ENCODE measurements around the gene PREB.
"Not testable (repeated sequence)": the region's sequence is repeated elsewhere in the genome, so short reads cannot be mapped to it uniquely, and the experiment has no call there.

Gene PREB, protein sequence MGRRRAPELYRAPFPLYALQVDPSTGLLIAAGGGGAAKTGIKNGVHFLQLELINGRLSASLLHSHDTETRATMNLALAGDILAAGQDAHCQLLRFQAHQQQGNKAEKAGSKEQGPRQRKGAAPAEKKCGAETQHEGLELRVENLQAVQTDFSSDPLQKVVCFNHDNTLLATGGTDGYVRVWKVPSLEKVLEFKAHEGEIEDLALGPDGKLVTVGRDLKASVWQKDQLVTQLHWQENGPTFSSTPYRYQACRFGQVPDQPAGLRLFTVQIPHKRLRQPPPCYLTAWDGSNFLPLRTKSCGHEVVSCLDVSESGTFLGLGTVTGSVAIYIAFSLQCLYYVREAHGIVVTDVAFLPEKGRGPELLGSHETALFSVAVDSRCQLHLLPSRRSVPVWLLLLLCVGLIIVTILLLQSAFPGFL

DNA sequence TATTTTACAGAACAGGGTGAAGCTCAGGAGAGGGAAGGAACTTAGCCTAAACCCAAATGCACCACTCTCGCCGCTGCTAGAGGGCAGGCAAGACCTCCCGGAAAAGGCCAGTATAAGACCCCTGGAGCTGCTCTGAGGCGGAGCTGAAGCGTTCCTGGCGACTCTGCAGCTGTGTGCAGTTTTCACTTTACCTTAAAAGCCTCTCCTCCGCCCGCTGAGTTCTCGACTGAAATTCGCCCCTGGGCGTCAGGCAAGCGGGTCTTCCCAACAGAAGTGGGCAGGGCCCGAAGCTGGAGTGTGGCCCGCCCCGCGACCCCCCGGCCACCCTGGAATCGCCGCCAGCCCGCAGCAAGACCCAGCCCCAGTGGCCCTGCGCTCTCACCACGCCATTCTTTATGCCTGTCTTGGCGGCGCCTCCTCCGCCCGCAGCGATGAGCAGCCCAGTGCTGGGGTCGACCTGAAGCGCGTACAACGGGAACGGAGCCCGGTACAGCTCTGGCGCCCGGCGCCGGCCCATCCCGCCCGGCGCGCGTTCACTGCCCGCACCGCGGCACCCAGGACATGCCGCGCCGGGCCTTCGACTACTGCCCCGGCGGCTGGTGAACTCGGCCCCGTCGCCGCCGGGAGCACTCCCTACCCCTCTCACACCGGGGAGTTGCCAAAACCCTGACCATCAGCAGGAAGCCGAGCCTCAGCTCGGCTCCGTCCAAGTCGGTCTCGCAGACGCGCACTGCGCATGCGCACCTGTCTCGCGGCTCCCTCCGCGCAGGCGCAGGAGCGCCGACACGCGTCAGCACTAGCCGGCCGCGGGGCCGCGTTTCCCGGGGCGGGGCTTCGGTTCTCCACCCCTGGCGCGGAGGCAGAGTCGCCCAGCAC, at the start of gene PREB:
PREB (minus strand) TSS at position 732 of the 876 bp plus-strand sequence; CDS start at position 517, 215 bp downstream.
- DNase-seq (ENCODE audit: low read depth), result peak; percentile 68

DNA sequence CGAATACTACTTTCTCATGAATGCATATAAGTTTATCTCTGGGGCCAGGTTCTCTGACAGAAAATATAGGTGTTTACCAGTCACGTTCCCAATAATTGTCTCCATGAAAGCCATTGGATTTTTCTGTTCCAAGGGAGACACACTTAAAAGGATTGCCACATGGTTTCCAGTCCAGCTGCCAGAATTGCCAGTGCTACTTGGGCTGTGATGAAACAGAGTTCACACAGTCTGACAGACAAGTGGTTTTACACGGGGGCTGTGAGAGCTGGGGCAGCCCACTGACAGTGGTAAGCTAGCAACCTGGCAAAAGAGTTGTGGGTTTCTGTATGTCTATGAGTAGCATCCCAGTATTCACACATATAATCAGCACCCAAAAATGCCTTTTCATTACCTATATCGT, 49.7 kb upstream of the PREB start:
- no peak for DNase-seq (ENCODE audit: low read depth)

DNA sequence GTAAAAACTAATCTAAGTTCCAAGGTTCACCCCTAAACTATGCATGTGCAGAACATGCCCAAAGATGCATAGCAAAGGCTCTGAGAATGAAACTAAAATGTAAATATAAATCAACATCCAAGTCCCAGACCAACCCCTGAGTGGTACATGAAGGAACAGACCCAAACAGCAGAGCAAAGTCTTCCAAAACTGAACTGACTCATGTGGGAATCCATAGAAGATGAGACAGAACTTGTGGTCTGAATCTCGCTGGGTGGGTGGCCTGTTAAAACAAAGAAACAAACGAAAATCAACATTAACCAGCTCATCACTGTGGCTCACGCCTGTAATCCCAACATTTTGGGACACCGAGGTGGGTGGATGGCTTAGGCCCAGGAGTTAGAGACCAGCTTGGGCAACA, 47.9 kb upstream of the PREB start:
- DNase-seq (ENCODE audit: low read depth), result no peak

DNA sequence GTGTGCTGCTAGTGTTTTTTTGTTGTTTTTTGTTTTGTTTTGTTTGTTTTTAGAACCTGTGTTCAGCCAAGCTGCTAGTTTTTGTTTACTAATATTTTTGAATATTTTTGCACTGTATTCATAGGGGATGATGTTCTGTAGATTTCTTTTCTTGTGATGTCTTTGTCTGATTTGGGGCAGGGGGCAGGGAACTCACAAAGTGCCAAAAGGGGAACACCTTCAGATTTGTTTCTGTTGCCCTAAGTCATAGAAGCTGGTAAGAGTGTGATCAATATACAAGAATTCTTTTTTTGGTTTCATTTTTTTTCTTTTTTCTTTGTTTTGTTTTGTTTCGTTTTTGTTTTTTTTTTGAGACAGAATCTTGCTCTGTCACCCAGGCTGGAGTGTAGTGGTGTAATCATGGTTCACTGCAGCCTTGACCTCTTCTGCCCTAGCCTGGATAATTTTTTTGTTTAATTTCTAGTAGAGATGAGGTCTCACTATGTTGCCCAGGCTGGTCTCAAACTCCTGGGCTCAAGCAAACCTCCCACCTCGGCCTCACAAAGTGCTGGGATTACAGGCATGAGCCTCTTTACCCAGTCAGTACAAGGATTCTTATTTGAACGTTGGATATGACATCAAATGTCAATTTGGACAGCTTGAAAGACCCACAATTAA, 45.0 kb upstream of the PREB start:
- DNase-seq (ENCODE audit: low read depth), result no peak

DNA sequence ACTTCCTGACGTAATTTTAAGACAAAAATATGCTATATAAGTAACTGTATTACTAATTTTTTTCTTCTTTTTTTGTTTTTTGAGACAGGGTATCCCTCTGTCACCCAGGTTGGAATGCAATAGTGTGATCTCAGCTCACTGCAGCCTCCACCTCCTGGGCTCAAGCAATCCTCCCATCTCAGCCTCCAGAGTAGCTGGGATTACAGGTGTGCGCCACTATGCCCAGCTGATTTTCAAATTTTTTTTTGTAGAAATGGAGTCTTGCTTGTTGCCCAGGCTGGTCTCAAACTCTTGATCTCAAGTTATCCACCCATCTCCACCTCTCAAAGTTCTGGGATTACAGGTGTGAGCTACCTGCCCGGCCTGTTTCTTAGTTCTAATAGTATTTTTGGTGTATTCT, 44.0 kb upstream of the PREB start:
- no peak for DNase-seq (ENCODE audit: low read depth)

DNA sequence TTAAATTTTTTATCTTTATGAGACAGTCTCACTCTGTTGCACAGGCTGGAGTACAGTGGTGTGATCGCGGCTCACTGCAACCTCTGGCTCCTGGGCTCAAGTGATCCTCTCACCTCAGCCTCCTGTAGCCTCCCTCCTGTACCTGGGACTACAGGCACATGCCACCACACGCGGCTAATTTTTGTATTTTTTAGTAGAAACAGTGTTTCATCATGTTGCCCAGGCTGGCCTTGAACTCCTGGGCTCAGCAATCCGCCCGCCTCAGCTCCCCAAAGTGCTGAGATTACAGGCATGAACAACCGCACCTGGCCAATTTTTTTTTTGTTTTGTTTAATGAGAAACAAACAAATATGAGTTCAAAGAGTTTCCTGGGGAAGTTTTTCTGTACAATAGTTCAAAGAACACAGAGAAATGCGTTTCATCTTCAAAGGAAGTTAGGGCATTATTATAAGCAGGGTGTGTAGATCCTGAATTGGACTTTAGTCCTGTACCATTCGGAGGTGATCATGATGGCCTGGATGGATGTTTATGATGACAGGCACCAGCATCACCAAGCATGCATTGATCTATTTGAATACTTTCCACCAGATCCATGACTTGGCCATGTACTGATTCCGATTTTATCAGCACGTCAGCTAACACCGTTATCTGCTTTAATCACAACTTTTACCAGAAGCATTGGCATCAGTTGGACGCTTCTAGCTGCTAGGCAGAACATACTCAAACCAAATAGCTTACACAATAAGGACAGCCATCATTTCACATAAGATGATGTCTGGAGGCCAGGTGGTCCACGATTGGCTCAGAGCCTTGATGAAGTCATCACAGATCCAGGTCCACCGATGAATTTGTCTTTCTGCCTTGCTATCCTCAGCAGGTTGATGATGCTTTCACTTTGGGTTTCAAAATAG, 43.3 kb upstream of the PREB start:
- DNase-seq (ENCODE audit: low read depth), result no peak

DNA sequence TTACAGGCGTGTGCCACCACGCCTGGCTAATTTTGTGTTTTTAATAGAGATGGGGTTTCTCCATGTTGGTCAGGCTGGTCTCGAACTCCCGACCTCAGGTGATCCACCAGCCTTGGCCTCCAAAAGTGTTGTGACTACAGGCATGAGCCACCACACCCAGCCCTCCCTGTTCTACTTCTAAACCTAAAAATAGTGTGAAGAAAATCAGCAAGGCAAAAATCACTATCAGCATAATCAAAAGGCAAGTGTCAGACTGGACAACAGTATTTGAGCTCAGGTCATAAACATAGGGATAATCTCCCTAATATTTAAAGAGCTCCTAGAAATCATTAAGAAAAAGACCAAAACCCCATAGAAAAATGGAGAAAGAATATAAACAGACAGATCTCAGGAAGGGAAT, 41.3 kb upstream of the PREB start:
- DNase-seq (ENCODE audit: low read depth), result not testable (repeated sequence)

DNA sequence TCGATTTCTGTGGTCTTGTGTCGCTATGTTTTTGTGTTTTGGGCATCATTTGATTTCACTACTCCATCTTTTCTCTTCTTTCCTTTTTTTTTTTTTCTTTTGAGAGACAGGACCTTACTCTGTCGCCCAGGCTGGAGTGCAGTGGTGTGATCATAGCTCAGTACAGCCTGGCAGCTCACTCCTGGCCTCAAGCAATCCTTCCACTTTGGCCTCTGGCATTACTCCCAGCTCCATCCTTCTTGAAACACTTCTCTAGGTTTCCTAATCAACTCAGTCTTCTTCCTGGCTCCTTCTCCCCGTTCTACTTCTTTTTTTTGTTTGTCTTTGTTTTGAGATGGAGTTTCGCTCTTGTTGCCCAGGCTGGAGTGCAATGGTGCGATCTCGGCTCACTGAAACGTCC, 40.9 kb upstream of the PREB start:
- no peak for DNase-seq (ENCODE audit: low read depth)

DNA sequence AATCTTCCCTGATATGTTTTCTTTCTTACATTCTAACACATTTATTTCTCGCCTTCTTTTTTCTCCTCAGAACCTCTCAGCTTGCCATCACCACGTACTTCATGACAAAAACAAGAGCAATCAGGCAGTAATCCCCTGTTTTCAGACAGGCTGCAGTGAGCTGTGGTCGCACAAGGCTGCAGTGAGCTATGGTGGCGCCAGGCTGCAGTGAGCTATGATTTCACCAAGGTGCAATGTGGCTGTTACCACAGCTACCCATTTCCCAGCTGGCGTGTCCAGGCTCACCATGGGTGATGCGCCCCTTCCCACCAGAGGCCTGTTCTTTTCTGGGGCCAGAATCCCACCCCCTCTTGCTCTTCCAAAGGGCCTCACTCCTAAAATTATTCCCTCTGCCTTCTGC, 40.2 kb upstream of the PREB start:
- no peak for DNase-seq (ENCODE audit: low read depth)

DNA sequence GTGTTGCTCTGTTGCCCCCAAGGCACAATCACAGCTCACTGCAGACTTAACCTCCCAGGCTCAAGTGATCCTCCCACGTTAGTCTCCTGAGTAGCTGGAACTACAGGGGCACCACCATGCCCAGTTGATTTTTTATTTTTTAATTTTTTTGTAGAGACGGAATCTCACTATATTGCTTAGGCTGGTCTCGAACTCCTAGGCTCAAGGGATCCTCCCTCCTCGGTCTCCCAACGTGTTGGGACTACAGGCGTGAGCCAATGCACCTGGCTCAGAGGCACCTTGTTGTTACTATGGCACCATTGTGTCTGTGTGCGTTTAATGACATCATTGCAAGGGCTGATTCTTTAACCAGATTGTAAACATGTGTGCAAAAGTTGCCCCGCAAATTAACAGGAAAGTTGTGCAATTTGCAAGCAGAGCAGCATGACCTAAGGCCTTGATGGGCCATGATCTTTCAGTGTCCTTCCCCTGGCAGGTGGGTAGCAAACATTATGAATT, 37.0 kb upstream of the PREB start:
- DNase-seq (ENCODE audit: low read depth), result no peak

DNA sequence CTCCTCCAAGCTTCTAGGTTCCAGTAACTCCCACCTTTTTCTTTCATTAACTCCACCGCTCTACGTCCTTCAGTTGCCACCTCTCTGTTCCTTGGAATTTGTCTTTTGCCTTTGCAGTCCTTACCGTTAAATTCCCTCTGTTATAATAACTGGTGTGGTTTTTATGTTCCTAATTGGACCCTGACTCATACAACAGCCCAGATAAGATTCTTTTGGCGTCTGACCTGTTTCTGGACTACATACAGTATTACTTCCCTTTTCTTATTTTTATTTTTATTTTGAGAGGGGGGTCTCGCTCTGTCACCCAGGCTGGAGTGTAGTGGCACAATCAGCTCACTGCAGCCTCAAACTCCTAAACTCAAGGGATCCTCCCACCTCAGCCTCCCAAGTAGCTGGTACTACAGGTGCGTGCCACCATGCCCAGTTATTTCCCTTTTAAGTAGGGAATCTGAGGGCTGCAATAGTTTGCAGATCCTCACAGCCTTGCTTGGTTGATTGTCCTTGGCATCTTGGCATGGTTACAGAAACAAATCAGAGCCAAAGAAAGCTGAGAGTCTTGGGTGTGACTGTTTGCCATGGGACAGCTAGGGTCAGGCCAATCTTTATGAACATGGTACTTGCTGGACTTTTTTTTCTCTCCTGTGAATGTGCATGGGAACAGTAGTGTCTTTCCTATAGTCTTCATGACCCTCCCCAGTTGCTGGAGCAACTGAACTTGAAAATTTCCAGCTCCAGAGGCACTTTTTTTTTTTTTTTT, 36.3 kb upstream of the PREB start:
- no peak for DNase-seq (ENCODE audit: low read depth)

DNA sequence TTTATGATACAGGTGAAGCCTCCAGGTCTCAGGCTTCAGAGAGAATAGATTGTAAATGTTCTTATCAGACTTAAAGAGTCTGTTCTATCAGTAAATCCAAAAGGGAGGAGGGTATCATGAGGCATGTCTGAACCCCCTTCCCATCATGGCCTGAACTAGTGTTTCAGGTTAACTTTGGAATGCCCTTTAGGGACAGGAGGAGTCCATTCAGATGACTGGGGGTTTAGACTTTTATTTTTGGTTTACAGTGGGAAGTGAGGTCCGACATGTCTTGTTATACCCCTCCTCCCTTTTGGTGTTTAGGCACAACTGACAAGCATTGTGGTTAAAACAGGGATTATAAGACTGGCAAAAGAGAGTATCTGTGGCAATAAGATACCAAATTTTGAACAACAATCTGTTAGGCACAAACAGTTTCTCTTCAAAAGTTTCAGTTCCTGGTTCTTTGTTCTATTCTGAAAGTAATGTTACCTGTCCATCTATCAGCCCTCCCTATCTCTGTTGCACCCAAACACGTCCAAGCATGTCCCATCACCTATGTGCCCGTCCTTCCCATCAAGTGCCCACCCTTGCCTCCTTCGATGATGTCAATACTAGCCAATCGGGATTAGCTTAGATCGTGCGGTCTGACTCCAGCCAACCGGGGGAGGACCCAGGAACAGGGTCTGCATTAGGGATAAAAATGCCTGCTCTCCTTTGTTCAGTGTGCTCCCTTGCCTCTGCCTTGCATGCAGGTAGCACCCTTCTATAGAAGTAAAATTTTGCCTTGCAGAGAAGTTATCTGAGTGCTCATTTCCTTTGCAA, 30.7 kb upstream of the PREB start:
- DNase-seq (ENCODE audit: low read depth), result no peak

DNA sequence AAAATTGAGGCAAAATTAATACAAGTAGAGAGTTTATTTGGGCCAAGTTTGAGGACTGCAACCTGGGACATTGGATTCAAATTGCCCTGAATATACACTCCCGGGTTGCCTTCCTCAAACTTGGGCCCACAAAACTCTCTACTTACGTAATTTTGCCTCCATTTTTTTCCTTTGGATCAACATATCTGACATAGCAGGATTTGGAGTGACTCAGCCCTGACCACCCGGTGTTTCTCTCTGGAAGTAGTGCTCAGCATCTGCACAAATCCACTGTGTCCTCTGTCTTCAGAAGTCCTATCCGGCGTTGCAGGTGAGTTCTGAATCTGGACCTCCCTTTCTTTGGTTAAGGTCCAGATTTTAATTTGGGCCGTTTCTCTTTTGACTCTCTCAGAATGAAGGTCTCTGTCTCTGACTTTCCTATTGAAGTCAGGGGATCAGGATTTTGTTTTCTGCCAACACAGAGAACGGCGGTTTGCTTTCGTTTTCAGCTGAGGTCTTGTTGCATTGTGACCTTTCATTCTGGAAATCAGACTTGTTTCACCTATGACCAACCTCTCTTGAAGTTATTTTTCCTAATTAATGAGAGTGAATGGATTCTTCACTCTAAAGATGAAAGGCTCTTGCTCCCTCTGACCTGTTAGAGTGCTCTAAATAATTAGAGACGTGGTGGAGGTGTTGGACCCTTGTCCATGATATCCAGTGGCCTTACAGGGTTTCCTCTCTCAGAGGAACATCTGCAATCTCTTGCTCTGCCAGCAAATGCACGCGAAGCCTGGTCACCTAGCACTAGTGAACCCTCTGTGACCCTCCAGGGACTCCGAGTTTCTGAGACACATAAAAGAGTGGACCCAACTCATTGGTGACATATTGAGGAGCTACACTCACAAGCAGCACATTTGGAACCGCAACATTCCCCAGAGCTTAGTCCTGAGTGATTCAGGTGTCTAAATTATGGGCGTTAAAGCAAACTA, 28.0 kb upstream of the PREB start:
- no peak for DNase-seq (ENCODE audit: low read depth)

DNA sequence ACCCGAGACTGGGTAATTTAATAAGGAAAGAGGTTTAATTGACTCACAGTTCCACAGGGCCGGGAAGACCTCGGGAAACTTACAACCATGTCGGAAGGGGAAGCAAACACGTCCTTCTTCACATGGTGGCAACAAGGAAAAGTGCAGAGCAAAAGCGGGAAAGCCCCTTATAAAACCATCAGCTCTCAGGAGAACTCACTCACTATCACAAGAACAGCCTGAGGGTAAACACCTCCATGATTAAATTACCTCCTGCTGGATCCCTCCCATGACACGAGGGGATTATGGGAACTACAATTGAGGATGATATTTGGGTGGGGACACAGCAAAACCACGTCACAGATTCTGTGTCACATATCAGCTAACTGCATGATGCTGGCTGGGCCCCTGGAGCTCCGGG, 25.8 kb upstream of the PREB start:
- DNase-seq (ENCODE audit: low read depth), result no peak

DNA sequence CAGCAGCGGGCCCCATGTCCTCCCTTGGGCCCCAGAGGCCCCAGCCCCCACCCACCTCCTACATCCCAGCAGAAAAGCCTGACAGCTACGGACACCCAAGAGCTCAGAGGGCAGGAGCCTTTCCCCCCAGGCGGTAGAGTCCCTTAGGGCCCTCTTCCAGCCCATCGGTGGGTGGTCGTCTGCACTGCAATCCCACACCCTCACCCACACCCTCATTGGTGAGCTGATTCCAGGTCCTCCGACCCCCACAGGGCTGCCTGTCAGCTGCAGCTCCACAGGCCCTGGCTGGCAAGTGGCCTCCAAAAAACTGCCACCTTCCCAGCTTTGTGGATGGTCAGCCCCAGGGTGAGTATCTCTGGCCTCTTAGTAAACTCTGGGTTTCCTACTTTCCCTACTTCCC, 24.8 kb upstream of the PREB start:
- no peak for DNase-seq (ENCODE audit: low read depth)

DNA sequence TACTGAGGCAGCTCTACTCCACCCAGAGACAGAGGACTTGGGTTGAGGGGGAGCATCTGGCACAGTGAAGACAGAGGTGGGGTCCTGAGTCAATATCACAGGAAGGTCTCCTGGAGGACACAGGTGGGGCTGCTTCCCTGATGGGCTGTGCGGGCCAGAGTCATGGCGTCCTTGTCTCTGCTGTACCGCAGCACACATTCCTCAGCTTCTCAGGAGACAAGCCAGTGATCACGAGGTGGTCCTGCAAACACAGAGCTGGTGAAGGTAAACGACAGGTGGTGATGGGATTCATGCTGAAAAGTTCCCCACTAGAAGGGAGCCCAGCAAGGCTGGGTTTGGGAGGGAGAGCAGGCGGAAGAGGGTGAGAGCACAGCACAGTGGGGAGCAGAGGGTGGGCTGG, 24.0 kb upstream of the PREB start:
- DNase-seq (ENCODE audit: low read depth), result no peak

DNA sequence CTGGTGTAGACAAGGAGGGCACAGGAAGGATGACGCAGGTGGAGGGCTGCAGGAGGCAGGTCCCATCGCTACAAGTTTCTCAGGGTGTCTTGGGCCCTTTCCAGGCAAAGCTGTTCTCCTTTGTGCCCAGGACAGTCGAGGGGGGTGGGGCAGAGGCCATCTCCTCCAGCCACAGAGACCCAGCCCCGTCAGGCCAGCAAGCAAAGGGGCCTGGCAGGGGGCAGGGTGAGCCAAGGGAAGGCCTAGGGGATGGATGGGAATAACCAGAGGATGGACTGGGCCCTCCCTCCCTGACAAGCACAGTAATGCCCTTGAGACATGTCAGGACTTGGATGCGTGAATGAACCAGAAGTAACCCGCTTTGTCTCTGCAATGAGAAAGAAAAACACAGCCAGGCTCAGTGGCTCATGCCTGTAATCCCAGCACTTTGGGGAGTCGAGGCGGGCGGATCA, 20.7 kb upstream of the PREB start:
- no peak for DNase-seq (ENCODE audit: low read depth)

DNA sequence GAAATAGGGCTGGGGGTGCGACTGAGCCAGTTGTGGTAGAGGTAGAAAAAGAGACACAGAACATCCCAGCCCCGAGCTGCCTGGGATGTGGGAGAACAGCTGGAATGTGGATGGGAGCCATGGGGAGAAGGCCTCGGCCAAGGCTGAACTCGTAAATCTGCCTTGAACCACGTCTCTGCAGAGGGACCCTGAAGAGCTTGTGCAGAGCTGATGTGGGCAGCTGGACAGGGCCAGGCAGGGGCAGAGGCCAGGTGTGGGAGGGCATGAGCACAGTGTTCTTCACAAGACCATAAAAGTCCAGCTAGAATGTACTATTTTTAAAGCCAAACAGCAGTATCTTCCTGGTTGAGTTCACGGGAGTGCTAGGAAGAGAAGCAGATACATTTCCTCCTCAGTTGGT, 20.1 kb upstream of the PREB start:
- DNase-seq (ENCODE audit: low read depth), result no peak
